ENCODE measurements around the gene CTR9.
A peak's percentile ranks its signal among the peaks of the same experiment; 100 is the strongest.

DNA sequence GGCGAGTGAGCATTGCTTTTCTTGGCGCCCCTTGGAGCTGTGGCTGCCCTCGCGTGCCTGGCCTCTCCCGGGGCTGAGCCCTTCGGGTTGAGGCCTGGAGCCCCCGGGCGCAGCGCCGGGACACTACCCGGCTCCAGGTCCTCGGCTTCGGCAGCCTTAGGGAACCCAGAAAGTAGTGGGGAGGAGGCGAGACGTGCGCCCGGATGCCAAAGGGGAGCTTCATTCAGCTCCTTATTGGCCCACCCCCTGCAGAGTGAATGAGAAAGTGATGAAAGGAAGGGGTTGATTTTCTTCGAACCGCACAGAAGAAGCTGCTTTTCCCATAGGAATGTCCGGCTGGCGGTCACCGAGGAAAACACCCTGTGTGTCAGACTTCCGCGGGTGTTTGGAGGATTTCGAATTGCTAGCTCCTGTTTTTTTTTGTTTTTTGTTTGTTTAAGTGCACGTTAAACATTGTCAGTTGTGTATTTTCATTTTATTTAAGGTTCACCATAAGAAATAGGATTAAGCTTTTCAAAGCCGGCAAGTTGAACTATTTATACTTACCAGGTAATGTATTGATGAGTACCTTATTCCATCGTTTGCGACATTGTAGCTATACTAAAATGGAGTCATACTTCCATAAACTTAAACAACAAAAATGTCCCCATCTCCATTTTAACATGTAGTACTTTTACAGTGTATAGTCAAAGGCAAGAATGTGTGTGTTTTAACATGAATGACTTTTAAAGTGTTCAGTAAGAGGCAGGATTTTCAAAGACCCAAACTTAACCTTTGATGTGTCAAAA lies 58.5 kb downstream of the CTR9 start:
- TF ChIP-seq, protein P1, sequence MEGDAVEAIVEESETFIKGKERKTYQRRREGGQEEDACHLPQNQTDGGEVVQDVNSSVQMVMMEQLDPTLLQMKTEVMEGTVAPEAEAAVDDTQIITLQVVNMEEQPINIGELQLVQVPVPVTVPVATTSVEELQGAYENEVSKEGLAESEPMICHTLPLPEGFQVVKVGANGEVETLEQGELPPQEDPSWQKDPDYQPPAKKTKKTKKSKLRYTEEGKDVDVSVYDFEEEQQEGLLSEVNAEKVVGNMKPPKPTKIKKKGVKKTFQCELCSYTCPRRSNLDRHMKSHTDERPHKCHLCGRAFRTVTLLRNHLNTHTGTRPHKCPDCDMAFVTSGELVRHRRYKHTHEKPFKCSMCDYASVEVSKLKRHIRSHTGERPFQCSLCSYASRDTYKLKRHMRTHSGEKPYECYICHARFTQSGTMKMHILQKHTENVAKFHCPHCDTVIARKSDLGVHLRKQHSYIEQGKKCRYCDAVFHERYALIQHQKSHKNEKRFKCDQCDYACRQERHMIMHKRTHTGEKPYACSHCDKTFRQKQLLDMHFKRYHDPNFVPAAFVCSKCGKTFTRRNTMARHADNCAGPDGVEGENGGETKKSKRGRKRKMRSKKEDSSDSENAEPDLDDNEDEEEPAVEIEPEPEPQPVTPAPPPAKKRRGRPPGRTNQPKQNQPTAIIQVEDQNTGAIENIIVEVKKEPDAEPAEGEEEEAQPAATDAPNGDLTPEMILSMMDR (IDR thresholded peaks at IDR 0.05): peak in 2 of 6 experiments; percentile 17
- TF ChIP-seq POLR2A (IDR thresholded peaks at IDR 0.05): no peak

Data from adrenal gland (tissue), 5 donors.